SU-DHL-6 (cell line): ENCODE results near the gene UMODL1.

Source experiments
- H2AFZ ChIP-seq: fragments of 200-600 bp; sonication (generic); 2 replicates; pipeline ENCODE4 v1.6.1; 2014; ENCODE audit warnings: low read depth, mild to moderate bottlenecking, moderate library complexity, mixed read lengths, antibody characterized with exemption, low read length; ENCODE audit not compliant: severe bottlenecking
- H3F3A ChIP-seq: fragments of 200-600 bp; shearing (Covaris generic); 2 replicates; pipeline ENCODE4 v1.6.0; 2016; ENCODE audit warnings: antibody characterized with exemption, mild to moderate bottlenecking; ENCODE audit not compliant: insufficient read depth
- H3K27ac ChIP-seq: fragments of 200-600 bp; sonication (generic); 2 replicates; pipeline ENCODE4 v1.5.1; 2016; ENCODE audit warnings: low read depth, mild to moderate bottlenecking, low read length, moderate library complexity, mixed read lengths
- H3K27me3 ChIP-seq: fragments of 200-600 bp; sonication (generic), shearing (Covaris generic); 2 replicates; pipeline ENCODE4 v1.6.0; 2014; ENCODE audit warnings: mild to moderate bottlenecking, low read length
- H3K36me3 ChIP-seq: fragments of 200-600 bp; sonication (generic); 2 replicates; pipeline ENCODE4 v1.6.1; 2014; ENCODE audit warnings: mild to moderate bottlenecking, low read length, mixed read lengths
- H3K4me2 ChIP-seq: fragments of 300-600, 200-600 bp; shearing (Covaris generic), sonication (generic); 2 replicates; pipeline ENCODE4 v1.6.0; 2014; ENCODE audit warnings: low read length, low read depth, mild to moderate bottlenecking; ENCODE audit not compliant: poor library complexity, severe bottlenecking
- H3K4me3 ChIP-seq: fragments of 200-600 bp; sonication (generic); 2 replicates; pipeline ENCODE4 v1.5.1; 2014; ENCODE audit warnings: antibody characterized with exemption, low read length, mild to moderate bottlenecking, mixed read lengths; ENCODE audit not compliant: insufficient read depth, poor library complexity, severe bottlenecking
- H3K79me2 ChIP-seq: fragments of 200-600 bp; sonication (generic); 2 replicates; pipeline ENCODE4 v1.6.1; 2014; ENCODE audit warnings: mild to moderate bottlenecking, low read length, moderate library complexity; ENCODE audit not compliant: insufficient read depth
- H3K9ac ChIP-seq: fragments of 200-600 bp; sonication (generic); 2 replicates; pipeline ENCODE4 v1.7.0; 2014; ENCODE audit warnings: mild to moderate bottlenecking, low read length
- H3K9me2 ChIP-seq: fragments of 200-600 bp; sonication (generic); replicated peaks from 2 replicates; pipeline ENCODE4 v1.6.1; 2014; ENCODE audit warnings: low read length; ENCODE audit not compliant: insufficient read depth
- H3K9me3 ChIP-seq: fragments of 200-600 bp; sonication (generic); 2 replicates; pipeline ENCODE4 v1.6.1; 2014; ENCODE audit warnings: low read length, mixed read lengths; ENCODE audit not compliant: insufficient read depth
- H4K20me1 ChIP-seq: fragments of 200-600 bp; sonication (generic); 2 replicates; pipeline ENCODE4 v1.6.1; 2014; ENCODE audit warnings: low read depth, mild to moderate bottlenecking, antibody characterized with exemption, low read length, moderate library complexity, mixed read lengths
- CTCF ChIP-seq: fragments of 200-600 bp; sonication (generic); IDR thresholded peaks from one replicate; pipeline ENCODE4 v1.5.1; 2017; ENCODE audit warnings: antibody characterized with exemption, mild to moderate bottlenecking, low read length, moderate library complexity; ENCODE audit not compliant: insufficient read depth, poor library complexity, severe bottlenecking
- EZH2phosphoT487 ChIP-seq: fragments of 200-600 bp; sonication (generic), shearing (Covaris generic); conservative IDR thresholded peaks from 2 replicates; pipeline ENCODE4 v1.6.1; 2018; ENCODE audit warnings: mild to moderate bottlenecking, antibody characterized with exemption, low read length, moderate library complexity, mixed read lengths

The UMODL1 gene

GRCh38 chr21:42042651-42043050, 28.5 kb upstream of the UMODL1 start:
- TF ChIP-seq CTCF (no peak), EZH2phosphoT487 (no peak)
- no peak overlapping the region for H3K4me2 ChIP-seq
- H3K9me3 ChIP-seq: no peaks in the 10 kb centered on the region
- H3K9ac ChIP-seq: no peak overlapping the region
- H3F3A ChIP-seq: no peaks in the 10 kb centered on the region
- H3K9me2 ChIP-seq: no peaks in the 10 kb centered on the region
- H3K4me3 ChIP-seq: no peak overlapping the region
- H3K27ac ChIP-seq: no peak overlapping the region
- no peaks in the 10 kb centered on the region for H3K79me2 ChIP-seq
- no peaks in the 10 kb centered on the region for H3K36me3 ChIP-seq
- no peaks in the 10 kb centered on the region for H3K27me3 ChIP-seq
- H4K20me1 ChIP-seq: no peaks in the 10 kb centered on the region
- H2AFZ ChIP-seq: no peak overlapping the region

GRCh38 chr21:42043201-42043895, 27.8 kb upstream of the UMODL1 start:
- no peaks in the 10 kb centered on the region for H3K9me2 ChIP-seq
- no peaks in the 10 kb centered on the region for H3K27me3 ChIP-seq
- no peak overlapping the region for H3K27ac ChIP-seq
- H2AFZ ChIP-seq: no peak overlapping the region
- H3F3A ChIP-seq: no peaks in the 10 kb centered on the region
- H3K4me2 ChIP-seq: no peak overlapping the region
- H3K9ac ChIP-seq: no peak overlapping the region
- no peak overlapping the region for H3K4me3 ChIP-seq
- H3K36me3 ChIP-seq: no peaks in the 10 kb centered on the region
- no peaks in the 10 kb centered on the region for H4K20me1 ChIP-seq
- no peaks in the 10 kb centered on the region for H3K9me3 ChIP-seq
- H3K79me2 ChIP-seq: no peaks in the 10 kb centered on the region
- TF ChIP-seq EZH2phosphoT487 (no peak), CTCF (no peak)

GRCh38 chr21:42043961-42044360, 27.2 kb upstream of the UMODL1 start:
- Histone ChIP-seq H3K4me3 (no peak overlapping the region), H3K27me3 (no peaks in the 10 kb centered on the region), H3K9me3 (no peaks in the 10 kb centered on the region), H3K9ac (no peak overlapping the region), H3K9me2 (no peaks in the 10 kb centered on the region), H2AFZ (no peak overlapping the region), H3F3A (no peaks in the 10 kb centered on the region), H3K36me3 (no peaks in the 10 kb centered on the region), H3K4me2 (no peak overlapping the region), H3K27ac (no peak overlapping the region), H3K79me2 (no peaks in the 10 kb centered on the region), H4K20me1 (no peaks in the 10 kb centered on the region)
- no peak for TF ChIP-seq CTCF
